Ovary (tissue), 9 donors: ENCODE results near the gene FKBP1B. TPM values are rescaled to one million over a fixed set of nuclear protein-coding genes. Genes with fewer than 3 reads are reported as not detected.

ENCODE experiments used
- DNase-seq, 5 donors: peaks; one replicate each; pipeline ENCODE4 v3.0.0-alpha.2; 2019 to 2020
- H3K27ac ChIP-seq, 2 donors: fragments of 200-600 bp; one replicate each; pipeline versions ENCODE4 v1.5.1 to v1.8.0; 2019 to 2022
- H3K27me3 ChIP-seq: fragments of 200-600 bp; one replicate; pipeline ENCODE4 v1.8.0; 2022
- H3K36me3 ChIP-seq: fragments of 200-600 bp; sonication (generic); one replicate; pipeline ENCODE4 v1.5.1; 2019
- H3K4me1 ChIP-seq: one replicate; pipeline ENCODE4 v1.8.1; 2013; ENCODE audit warnings: mild to moderate bottlenecking, moderate library complexity; ENCODE audit not compliant: insufficient read depth
- H3K4me3 ChIP-seq: fragments of 200-600 bp; sonication (generic); one replicate; pipeline ENCODE4 v1.5.1; 2017
- H3K9me3 ChIP-seq, 2 donors: fragments of 200-600 bp in 1 of 2; sonication (generic) in 1 of 2; one replicate each; pipeline versions ENCODE4 v1.5.1 to v1.8.1; 2013 to 2019; ENCODE audit warnings: mild to moderate bottlenecking in 1 of 2, moderate library complexity in 1 of 2
- CTCF ChIP-seq, 3 donors: fragments of 450-650 bp in 2 of 3; fragments of 200-600 bp in 1 of 3; IDR thresholded peaks; one replicate each; pipeline versions ENCODE4 v1.5.1 to v1.8.0; 2016 to 2022; ENCODE audit warnings: antibody characterized with exemption in 3 of 3, mild to moderate bottlenecking in 1 of 3
- EP300 ChIP-seq: sonication (generic); formaldehyde crosslinking; IDR thresholded peaks from one replicate; pipeline ENCODE4 v1.6.1; 2017; ENCODE audit warnings: antibody characterized with exemption
- POLR2A ChIP-seq: fragments of 450-650 bp; IDR thresholded peaks from one replicate; pipeline ENCODE4 v1.6.1; 2017; ENCODE audit warnings: antibody characterized with exemption, mild to moderate bottlenecking, moderate library complexity
- WGBS, 3 donors: extraction: QIAGEN DNeasy Blood & Tissue Kit in 1 of 3; methylation state at CpG; one replicate each; pipeline versions ENCODE4 v1.1.5 to v1.1.7; 2013 to 2017; 5-methylcytosine and 5-hydroxymethylcytosine counted together
- intact Hi-C, 4 donors: fragments of 100-400 bp; cut with DNase I; formaldehyde crosslinking; loops; one replicate each; pipeline versions ENCODE4 v1.11.0 to v1.15.1; 2022 to 2023
- polyA plus RNA-seq, 2 donors: library from polyadenylated mRNA; stranded (reverse); fragments of 200-250 nt in 1 of 2; fragments of 350-450 nt in 1 of 2; fragmentation: Illumina TruSeq in 1 of 2; extraction: RNeasy Lipid Tissue Mini Kit (QIAGEN cat#74804) in 1 of 2; gene quantifications; one replicate each; pipeline ENCODE4 v1.2.3, GENCODE V29; 2013 to 2014
- total RNA-seq, 7 donors: library from RNA; depleted of rRNA in 2 of 7; stranded (reverse); fragments of >200 nt in 2 of 7; fragmentation: NEBNext Ultra II Directional in 3 of 7; extraction: Animal tissue kit (Norgen Biotek cat#: 25700) in 3 of 7; gene quantifications; one replicate each; pipeline versions ENCODE4 v1.1.0 to v1.2.4, GENCODE V29; 2016 to 2023
- donor health status: DM: no; HTN: no; CAD: no; lungs with moderate emphysema.
- donor health status: DM: no; HTN: no; CAD: no.
- donor health status: Bipolar disorder and iron deficiency.
- donor health status: DM: yes; HTN: yes; CAD: no.
- donor health status: DM: no; HTN: no; CAD: no.
- donor health status: DM: yes; HTN: yes; CAD: no.

Gene FKBP1B
- total and polyA plus RNA-seq, 9 donors, result 3.9 to 11.0 (median 5.7) TPM

- H3K9me3 ChIP-seq, result no peaks in the 10 kb centered on the region
- H3K36me3 ChIP-seq, result no peaks in the 10 kb centered on the region
- H3K27me3 ChIP-seq, result no peaks in the 10 kb centered on the region
- DNase-seq, result no peak
- 64 to 77% (median 65%) methylated on average over 9 to 11 of the region's 11 CpGs for WGBS, 3 donors
- no peaks in the 10 kb centered on the region for H3K4me1 ChIP-seq
- H3K27ac ChIP-seq, result no peak overlapping the region
- H3K4me3 ChIP-seq, result no peak overlapping the region
- TF ChIP-seq CTCF (IDR thresholded peaks at IDR 0.05) (no peak), EP300 (no peak), POLR2A (no peak)
- intact Hi-C loops, result no loop called here
Observed at GRCh38 chr2:24015562-24016375, 33.8 kb upstream of the FKBP1B start.

- H3K36me3 ChIP-seq, result no peaks in the 10 kb centered on the region
- H3K9me3 ChIP-seq, result no peaks in the 10 kb centered on the region
- no peak overlapping the region for H3K27ac ChIP-seq
- 77 to 82% (median 80%) methylated on average over 9 of the region's 9 CpGs for WGBS, 3 donors
- H3K4me1 ChIP-seq, result no peaks in the 10 kb centered on the region
- intact Hi-C loops, result no loop called here
- H3K4me3 ChIP-seq, result no peak overlapping the region
- no peak for DNase-seq
- H3K27me3 ChIP-seq, result no peaks in the 10 kb centered on the region
- TF ChIP-seq CTCF (IDR thresholded peaks at IDR 0.05), result no peak
- TF ChIP-seq POLR2A, result no peak
- TF ChIP-seq EP300, result no peak
Observed at GRCh38 chr2:24016376-24016761, 33.2 kb upstream of the FKBP1B start.

GRCh38 chr2:24016853-24017703 lies 32.5 kb upstream of the FKBP1B start:
- Histone ChIP-seq H3K36me3 (no peaks in the 10 kb centered on the region), H3K4me3 (no peak overlapping the region), H3K9me3 (no peaks in the 10 kb centered on the region), H3K27ac (no peak overlapping the region), H3K4me1 (no peaks in the 10 kb centered on the region), H3K27me3 (no peaks in the 10 kb centered on the region)
- 91 to 93% (median 92%) methylated on average over 31 to 35 of the region's 35 CpGs for WGBS, 3 donors
- TF ChIP-seq POLR2A (no peak), CTCF (IDR thresholded peaks at IDR 0.05) (no peak), EP300 (no peak)
- intact Hi-C loops, result no loop called here
- no peak for DNase-seq

GRCh38 chr2:24017711-24018110 lies 31.8 kb upstream of the FKBP1B start:
- H3K36me3 ChIP-seq, result no peaks in the 10 kb centered on the region
- intact Hi-C loops, result no loop called here
- DNase-seq, result no peak
- H3K27ac ChIP-seq, result no peak overlapping the region
- no peak overlapping the region for H3K4me3 ChIP-seq
- H3K4me1 ChIP-seq, result no peaks in the 10 kb centered on the region
- no peaks in the 10 kb centered on the region for H3K27me3 ChIP-seq
- WGBS, 3 donors, result 81 to 84% (median 83%) methylated on average over 8 of the region's 8 CpGs
- H3K9me3 ChIP-seq, result no peaks in the 10 kb centered on the region
- TF ChIP-seq POLR2A, result no peak

GRCh38 chr2:24018241-24018640 lies 31.3 kb upstream of the FKBP1B start:
- Histone ChIP-seq H3K27ac (no peak overlapping the region), H3K4me1 (no peaks in the 10 kb centered on the region), H3K27me3 (no peaks in the 10 kb centered on the region), H3K4me3 (no peak overlapping the region), H3K36me3 (no peaks in the 10 kb centered on the region), H3K9me3 (no peaks in the 10 kb centered on the region)
- intact Hi-C loops, result no loop called here
- 79 to 85% (median 82%) methylated on average over 9 of the region's 9 CpGs for WGBS, 3 donors
- no peak for TF ChIP-seq CTCF (IDR thresholded peaks at IDR 0.05)
- no peak for TF ChIP-seq EP300
- TF ChIP-seq POLR2A, result no peak
- no peak for DNase-seq
